ENCODE results near the gene OTUD4.

- TF ChIP-seq ZC3H10 (CRISPR knock-in tag; IDR thresholded peaks at IDR 0.05) (no peak), ZFP3 (CRISPR knock-in tag; IDR thresholded peaks at IDR 0.05) (no peak)
Measured at GRCh38 chr4:145155268-145155870, 25.0 kb downstream of the OTUD4 start.
